Measurements from ENCODE around the gene ANO1.
"Not testable (repeated sequence)": the region's sequence is repeated elsewhere in the genome, so short reads cannot be mapped to it uniquely, and the experiment has no call there.

The ANO1 gene

DNA sequence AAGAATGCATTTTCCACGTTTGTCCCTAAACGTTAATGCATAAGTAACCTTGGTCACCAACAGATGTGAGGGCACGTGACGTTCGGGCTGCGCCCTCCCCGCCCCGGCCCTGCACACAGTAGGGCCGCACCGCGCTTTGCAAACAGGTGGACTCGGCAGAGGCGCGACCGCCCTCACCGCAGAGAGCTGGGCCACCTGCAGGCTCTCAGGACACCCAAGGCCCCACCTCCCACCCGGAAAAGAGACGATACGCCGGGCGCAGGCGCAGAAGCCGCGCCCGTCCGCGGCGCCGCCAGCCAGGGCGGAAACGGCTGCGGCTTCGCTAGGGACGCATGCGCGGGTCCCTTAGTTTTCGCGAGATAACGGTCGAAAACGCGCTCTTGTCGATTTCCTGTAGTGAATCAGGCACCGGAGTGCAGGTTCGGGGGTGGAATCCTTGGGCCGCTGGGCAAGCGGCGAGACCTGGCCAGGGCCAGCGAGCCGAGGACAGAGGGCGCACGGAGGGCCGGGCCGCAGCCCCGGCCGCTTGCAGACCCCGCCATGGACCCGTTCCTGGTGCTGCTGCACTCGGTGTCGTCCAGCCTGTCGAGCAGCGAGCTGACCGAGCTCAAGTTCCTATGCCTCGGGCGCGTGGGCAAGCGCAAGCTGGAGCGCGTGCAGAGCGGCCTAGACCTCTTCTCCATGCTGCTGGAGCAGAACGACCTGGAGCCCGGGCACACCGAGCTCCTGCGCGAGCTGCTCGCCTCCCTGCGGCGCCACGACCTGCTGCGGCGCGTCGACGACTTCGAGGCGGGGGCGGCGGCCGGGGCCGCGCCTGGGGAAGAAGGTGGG is 125.0 kb downstream of the ANO1 start, which contains the start of gene FADD:
Gene FADD, plus strand, starts transcription at position 377 of the 831 bp plus-strand sequence. Its CDS starts 164 bp downstream, at position 541.
- FAIRE-seq, result peak; percentile 88
- peak; percentile 89 for DNase-seq (ENCODE audit: extremely low spot score, insufficient read length, low read depth)

DNA sequence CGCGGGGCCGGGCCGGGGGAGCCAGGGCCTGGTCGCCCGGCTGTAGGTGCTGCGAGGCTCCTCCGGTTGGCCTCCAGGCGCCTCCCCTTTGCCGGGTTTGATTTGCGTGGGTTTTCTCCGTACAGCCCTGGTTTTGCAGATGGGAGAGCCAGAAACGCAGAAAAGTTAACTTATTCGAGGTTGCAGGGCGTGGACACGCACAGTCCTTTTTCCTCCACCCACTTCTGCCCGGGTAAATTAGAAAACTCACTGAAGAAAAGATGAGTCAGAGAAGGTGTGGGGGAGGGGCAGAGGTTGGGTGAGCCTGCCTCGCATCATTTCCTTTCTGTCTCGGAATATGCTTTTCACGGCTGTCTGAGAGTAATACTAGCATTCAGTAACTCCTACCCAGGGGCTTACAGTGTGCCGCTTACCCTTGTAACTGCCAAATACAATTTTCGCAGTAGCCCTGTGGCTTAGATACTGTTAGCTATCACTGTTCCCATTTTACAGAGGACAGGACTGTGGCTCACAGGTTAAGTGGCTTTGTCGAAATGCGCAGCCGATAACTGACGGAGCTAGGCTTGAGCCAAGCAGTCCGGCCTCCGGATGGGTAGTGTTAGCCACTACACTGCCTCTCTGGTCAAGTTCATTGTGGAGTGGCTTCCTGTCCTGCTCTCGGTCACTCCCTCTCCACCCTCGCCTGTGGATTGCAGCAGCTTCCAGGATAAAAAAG is 125.8 kb downstream of the ANO1 start:
- FAIRE-seq (peak; percentile 73), DNase-seq (ENCODE audit: extremely low spot score, insufficient read length, low read depth) (peak; percentile 26)

DNA sequence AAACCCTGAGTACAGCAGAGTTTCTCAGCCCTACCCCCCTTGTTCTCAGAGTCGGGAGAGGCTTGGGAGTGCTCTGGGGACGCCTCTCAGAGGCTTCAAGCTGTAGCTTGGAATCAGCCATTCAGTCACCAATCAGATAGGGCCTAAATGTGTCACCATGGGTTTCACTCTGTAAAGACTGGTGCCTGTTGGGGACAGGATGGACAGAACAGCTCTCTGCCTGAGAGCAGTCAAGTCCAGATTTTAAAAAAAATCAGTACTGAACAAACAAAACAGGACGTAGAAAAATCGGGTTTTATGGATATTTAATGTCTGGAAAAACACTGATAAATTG is 126.3 kb downstream of the ANO1 start:
- DNase-seq (ENCODE audit: extremely low spot score, insufficient read length, low read depth), result no peak
- no peak for FAIRE-seq

DNA sequence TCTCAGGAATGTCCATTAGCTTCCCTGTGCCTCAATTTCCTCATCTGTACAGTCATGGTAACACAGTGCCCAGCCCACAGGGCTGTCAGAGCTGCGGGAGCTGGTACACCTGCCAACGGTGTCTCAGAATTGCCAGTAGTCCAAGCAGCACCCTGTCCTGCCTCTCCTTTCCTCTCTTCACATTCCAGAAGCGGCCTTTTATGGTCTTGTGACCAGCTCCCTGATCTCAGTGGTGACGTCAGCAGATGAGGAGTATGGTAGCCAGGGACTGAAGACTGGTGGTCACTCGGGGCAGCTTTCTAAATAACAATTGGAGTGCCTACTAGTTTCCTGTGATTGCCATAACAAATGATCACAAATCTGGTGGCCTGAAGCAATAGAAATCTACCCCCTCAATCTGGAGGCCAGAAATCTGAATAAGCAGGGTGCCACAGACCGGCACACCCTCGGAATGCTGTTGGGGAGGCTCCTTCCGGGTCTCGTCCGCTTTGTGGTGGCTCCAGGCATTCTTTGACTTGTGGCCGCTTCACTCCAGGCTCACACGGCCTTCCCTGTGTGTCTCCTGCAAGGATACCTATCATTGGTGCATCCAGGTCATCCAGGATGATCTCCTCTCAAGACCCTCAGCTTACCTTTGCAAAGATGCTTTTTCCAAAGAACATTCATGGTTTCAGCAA is 127.1 kb downstream of the ANO1 start:
- DNase-seq (ENCODE audit: extremely low spot score, insufficient read length, low read depth), result no peak
- no peak for FAIRE-seq

DNA sequence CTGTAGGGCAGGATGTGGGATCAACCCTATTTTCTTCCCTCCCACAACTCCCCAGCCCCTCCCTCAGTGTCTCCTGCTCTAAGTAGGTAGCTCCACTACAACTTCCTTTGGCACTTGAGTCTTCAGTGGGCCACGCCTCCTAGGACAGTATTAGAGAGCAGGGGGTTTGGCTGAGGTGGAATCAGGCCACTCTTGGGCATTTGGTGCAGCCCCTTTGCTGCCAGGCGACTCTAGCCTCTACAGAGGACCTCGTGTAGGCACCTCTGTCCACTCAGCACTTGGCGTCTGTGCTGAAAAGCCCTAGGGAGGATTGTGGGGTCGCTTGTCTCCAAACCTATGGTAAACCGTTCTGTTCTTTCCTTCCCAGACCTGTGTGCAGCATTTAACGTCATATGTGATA is 127.6 kb downstream of the ANO1 start:
- no peak for DNase-seq (ENCODE audit: extremely low spot score, insufficient read length, low read depth)
- FAIRE-seq, result no peak

DNA sequence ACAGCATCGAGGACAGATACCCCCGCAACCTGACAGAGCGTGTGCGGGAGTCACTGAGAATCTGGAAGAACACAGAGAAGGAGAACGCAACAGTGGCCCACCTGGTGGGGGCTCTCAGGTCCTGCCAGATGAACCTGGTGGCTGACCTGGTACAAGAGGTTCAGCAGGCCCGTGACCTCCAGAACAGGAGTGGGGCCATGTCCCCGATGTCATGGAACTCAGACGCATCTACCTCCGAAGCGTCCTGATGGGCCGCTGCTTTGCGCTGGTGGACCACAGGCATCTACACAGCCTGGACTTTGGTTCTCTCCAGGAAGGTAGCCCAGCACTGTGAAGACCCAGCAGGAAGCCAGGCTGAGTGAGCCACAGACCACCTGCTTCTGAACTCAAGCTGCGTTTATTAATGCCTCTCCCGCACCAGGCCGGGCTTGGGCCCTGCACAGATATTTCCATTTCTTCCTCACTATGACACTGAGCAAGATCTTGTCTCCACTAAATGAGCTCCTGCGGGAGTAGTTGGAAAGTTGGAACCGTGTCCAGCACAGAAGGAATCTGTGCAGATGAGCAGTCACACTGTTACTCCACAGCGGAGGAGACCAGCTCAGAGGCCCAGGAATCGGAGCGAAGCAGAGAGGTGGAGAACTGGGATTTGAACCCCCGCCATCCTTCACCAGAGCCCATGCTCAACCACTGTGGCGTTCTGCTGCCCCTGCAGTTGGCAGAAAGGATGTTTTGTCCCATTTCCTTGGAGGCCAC is 128.3 kb downstream of the ANO1 start:
- DNase-seq (ENCODE audit: extremely low spot score, insufficient read length, low read depth) (no peak), FAIRE-seq (no peak)

DNA sequence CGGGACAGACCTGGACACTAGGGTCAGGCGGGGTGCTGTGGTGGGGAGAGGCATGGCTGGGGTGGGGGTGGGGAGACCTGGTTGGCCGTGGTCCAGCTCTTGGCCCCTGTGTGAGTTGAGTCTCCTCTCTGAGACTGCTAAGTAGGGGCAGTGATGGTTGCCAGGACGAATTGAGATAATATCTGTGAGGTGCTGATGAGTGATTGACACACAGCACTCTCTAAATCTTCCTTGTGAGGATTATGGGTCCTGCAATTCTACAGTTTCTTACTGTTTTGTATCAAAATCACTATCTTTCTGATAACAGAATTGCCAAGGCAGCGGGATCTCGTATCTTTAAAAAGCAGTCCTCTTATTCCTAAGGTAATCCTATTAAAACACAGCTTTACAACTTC is 128.9 kb downstream of the ANO1 start:
- FAIRE-seq, result no peak
- DNase-seq (ENCODE audit: extremely low spot score, insufficient read length, low read depth), result no peak

DNA sequence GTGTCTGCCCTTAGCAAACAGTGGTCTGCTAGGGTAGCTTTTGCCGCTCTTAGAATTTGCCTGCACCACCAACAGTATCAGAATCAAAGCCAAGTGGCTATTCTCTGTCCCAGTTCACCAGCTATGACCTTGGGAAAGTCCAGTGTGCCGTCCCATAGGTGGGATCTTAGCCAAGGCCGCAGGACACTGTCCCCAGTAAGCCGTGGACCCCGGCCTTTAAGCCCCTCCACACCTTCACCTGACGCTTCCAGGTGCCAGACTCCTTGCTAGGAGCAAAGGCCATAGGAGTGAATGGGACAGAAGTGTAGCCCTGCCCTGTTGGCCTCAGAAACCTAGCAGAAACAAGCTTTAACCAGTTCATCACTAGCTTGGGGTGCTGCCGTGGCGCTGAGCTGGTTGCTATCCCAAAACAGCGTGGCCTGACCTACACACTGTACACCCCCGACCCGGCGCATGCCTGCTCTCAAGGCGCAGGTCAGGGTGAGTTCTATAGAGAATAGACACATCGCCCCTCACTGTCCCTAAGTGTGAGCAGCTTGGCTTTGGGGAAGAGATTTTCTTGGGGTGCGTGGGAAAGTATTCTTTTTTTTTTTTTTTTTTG is 129.5 kb downstream of the ANO1 start:
- FAIRE-seq (no peak), DNase-seq (ENCODE audit: extremely low spot score, insufficient read length, low read depth) (no peak)

DNA sequence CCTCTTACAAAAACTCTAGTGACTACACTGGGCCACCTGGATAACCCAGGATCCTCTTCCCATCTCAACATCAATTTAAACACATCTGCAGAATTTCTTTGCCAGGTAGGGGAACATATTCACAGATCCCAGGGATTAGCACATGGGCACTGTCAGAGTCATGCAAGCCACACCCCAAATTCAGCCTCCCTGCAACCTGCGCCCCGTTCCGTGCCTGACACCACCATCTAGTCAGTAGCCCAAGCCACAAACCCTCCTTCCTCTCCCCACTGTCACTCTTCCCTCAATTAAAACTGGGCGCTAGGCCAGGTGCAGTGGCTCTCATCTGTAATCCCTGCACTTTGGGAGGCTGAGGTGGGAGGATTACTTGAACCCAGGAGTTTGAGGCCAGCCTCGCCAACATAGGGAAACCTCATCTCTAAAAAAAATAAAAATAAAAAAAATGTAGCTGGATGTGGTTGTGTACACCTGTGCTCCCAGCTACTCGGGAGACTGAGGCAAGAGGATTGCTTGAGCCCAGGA is 131.3 kb downstream of the ANO1 start:
- DNase-seq (ENCODE audit: extremely low spot score, insufficient read length, low read depth), result no peak
- FAIRE-seq, result no peak

DNA sequence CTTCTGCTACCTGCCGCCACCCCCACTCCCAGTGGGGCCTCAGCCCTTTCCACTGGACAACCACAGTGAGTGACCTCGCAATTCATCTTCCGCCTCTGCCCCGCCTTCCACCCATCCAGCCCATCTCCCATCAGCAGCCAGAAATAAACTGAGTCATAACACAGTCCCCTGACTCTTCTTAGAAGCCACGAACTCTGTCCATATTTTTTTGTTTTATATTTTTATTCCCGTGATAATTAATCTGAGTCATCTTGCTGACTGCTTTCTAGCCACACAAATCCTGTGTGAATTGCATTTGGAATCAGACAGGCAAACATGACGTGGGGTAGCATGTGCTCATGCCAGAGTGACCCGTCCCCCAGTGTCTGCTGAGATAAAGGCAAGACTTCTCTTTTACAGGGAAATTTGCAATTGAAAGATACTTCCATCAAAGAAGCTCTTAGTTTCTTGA is 132.0 kb downstream of the ANO1 start:
- FAIRE-seq (no peak), DNase-seq (ENCODE audit: extremely low spot score, insufficient read length, low read depth) (no peak)

DNA sequence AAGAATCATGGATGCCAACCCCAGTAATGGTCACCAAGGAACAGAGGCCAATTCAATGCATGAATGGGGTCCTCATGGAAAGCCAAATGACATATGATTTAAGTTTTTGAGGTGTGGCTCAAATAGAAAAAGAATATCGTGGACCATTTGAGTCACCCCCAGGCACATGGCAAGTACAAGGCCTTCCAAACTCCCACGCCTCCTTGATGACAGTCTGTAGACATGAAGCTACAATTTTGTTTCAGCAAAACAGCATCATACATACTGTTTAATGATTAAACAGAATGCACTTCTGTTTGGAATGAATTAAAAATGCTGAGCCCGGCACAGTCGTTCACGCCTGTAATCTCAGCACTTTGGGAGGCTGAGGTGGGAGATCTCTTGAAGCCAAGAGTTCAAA is 132.4 kb downstream of the ANO1 start:
- FAIRE-seq (no peak), DNase-seq (ENCODE audit: extremely low spot score, insufficient read length, low read depth) (no peak)

DNA sequence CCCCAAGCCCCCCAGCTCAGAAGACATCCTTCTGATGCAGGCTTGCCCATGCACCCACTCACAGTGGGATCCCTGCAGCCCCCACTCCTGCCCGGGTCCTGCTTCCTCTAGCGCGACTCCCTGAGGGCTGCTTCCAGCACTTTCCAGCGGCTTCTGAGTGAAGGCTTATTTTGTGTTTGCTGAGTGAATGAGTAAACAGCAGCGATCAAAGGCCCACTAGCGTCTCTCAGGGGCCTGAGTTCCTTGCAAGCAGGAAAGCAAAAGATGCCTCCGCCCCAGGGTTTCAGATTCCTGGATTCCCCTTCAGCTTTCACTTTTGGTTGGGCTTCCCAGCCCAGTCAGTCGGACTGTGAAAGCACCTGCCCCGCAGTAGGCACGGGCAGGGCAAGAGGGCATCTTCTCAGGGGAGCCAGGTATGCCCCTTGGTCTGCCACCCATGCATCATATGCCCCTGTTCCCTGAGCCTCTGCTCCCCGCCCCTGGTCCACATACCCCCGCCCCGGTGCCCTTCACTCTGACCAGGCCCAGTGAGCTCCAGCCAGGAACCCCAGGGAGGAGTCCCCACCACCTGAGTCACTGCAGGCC is 134.2 kb downstream of the ANO1 start:
- FAIRE-seq, result no peak
- DNase-seq (ENCODE audit: extremely low spot score, insufficient read length, low read depth), result no peak

DNA sequence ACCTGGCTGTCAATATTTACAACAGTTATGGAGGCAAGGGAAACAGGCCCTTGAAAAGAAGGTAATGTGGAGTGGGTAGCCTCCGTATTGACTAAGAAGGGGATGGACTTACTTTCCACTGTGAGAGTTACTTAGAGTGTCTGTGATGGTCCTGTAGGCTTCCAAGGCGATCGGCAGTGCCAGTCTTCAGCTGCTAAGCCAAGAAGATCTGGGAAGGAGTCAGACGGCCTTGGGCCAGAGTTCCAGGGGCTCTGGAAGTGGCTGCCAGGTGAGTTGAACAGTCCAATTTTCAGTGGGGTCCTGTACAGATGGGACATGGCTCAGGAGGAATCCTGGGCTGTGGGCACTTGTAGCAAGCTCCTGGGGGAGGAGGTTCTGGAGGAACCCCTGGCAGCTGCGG is 139.3 kb downstream of the ANO1 start:
- not testable (repeated sequence) for FAIRE-seq; DNase-seq (ENCODE audit: extremely low spot score, insufficient read length, low read depth)

DNA sequence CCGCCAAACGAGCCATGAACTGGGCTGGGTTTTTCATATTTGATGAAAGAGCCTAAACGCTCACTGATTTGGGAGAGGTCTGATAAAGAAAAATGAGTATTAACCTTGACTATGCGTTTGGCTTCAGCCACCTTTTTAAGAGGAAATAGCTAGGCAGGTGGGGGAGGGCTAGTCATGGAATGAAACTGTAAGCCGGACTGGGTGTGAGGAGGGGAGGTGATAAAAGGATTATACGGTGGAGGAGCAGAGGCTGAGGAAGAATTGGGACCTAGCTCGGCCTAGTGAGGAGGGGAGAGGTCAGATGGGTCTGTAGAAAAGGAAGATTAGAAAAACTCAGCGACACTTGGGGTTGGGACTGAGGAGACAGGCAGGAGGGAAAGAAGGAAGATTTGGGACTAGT is 140.0 kb downstream of the ANO1 start:
- DNase-seq (ENCODE audit: extremely low spot score, insufficient read length, low read depth); FAIRE-seq: not testable (repeated sequence)

DNA sequence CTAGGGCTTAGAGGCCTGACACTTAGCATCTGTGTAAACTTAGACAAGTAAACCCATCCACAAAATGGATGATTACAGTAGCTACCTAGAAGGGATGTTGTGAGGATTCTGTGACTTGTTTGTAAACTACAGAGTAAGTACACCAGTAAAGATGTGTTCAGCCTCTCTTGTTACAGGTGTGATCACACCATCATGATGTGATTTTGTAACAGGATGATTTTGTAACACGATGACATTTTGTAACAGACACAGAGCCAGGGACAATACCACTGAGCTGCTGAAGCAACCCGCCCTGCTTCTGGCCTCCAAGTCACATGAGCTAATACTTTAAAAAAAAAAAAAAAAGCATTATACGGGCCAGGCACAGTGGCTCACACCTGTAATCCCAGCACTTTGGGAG is 142.0 kb downstream of the ANO1 start:
- DNase-seq (ENCODE audit: extremely low spot score, insufficient read length, low read depth), result no peak
- no peak for FAIRE-seq

DNA sequence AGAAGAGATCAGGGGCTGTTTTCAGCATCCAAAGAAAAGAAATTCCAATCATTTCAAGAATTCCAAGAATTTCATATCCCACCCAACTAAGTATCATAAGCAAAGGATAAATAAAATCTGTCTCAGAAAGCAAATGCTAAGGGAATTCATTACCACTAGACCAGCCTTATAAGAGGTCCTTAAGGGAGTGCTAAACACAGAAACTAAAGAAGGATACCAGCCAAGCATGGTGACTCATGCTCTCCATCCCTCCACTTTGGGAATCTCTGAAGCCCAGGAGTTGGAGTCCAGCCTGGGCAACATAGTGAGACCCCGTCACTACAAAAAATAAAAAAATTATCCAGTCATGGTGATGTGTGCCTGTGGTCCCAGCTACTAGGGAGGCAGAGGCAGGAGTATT is 142.8 kb downstream of the ANO1 start:
- no peak for FAIRE-seq
- DNase-seq (ENCODE audit: extremely low spot score, insufficient read length, low read depth), result no peak

DNA sequence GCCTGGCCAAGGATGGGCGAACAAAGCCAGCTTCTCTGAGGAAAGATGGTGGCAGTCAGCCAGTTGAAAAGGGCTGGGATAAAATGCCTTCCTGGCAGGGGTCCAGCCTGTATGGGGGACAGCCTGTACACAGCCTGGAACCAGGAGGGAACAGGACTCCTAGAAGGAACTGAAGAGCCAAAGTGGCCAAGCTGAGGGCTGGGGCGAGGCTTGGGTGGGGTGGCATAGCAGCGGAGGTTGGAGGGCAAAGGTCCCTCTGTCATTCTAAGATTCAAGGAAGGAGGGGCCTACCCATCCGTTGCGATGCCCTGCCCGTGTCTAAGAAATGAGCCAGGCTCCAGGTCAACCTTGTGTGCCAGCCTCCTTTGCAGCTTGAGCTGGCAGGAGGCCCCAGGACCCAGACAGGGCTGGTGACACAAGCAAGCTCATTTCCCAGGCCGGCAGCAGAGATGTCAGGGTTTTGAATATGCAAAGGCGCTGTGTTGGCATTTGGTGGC is 147.6 kb downstream of the ANO1 start:
- FAIRE-seq (no peak), DNase-seq (ENCODE audit: extremely low spot score, insufficient read length, low read depth) (no peak)

DNA sequence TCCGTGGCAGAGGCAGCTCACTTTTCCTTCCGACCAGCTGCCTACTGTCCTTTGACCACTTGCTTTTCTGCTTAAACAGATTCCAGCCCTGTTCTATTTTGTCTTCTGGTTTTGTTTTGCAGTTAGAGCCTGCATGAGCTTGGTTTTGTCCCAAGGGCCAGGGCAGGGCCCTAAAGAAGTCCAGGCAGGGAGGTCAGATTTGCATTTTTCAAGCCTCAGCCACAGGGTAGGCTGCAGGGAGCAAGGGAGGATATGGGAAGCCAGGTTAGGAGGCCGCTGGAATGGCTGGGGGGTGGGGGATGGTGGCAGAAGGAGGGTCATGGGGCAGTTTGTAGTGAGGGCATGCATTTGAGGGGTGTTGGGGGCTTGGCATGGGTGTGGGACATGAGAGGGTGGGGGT is 148.1 kb downstream of the ANO1 start:
- no peak for FAIRE-seq
- DNase-seq (ENCODE audit: extremely low spot score, insufficient read length, low read depth), result no peak

DNA sequence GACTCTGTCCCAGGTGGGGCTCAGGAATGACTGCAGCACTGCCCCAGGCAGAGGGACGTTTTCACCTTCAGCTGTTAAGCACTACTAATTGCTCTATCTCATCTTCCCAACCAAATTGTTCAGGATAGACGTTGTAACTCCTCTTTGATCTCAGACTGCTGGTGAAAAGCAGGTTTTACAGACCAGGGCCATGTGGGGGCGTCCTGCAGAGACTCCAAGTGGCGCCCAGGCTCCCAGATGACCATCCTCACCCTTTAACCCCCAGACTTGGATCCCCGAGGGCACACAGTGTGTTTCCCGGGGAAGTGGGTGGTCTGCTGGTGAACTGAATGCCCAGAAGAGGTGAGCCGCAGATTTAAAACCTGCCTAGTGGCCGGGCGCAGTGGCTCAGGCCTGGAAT is 148.8 kb downstream of the ANO1 start:
- FAIRE-seq, result no peak
- DNase-seq (ENCODE audit: extremely low spot score, insufficient read length, low read depth), result no peak
